GM23338 (cell line): ENCODE data around the gene GFRAL.

Source experiments
- CTCF ChIP-seq, 2 experiments: fragments of 200-600 bp in 1 of 2; sonication (generic) in 1 of 2; conservative IDR thresholded peaks; 2 replicates each; pipeline versions ENCODE4 v1.5.1 to v1.6.1; 2016 to 2017; ENCODE audit warnings: antibody characterized with exemption in 2 of 2, low read depth in 2 of 2, mild to moderate bottlenecking in 2 of 2, moderate library complexity in 1 of 2
- EZH2 ChIP-seq: fragments of 200-600 bp; sonication (generic); IDR thresholded peaks from one replicate; pipeline ENCODE4 v1.8.0; 2017; ENCODE audit warnings: antibody characterized with exemption, mild to moderate bottlenecking, low read depth; ENCODE audit not compliant: unreplicated experiment
- EZH2phosphoT487 ChIP-seq: fragments of 200-600 bp; sonication (generic); IDR thresholded peaks from one replicate; pipeline ENCODE4 v1.8.1; 2018; ENCODE audit warnings: antibody characterized with exemption; ENCODE audit not compliant: unreplicated experiment
- JUNB ChIP-seq: IDR thresholded peaks from one replicate; pipeline ENCODE4 v1.6.1; 2016; ENCODE audit warnings: antibody characterized with exemption; ENCODE audit not compliant: unreplicated experiment
- POLR2AphosphoS5 ChIP-seq: IDR thresholded peaks from 2 replicates; pipeline ENCODE4 v1.6.1; 2016; ENCODE audit warnings: antibody characterized with exemption, low read depth
- REST ChIP-seq: IDR thresholded peaks from one replicate; pipeline ENCODE4 v1.6.1; 2018; ENCODE audit warnings: antibody characterized with exemption; ENCODE audit not compliant: unreplicated experiment
- ZNF114 ChIP-seq: fragments of 250-450 bp; sonication (Bioruptor Pico); IDR thresholded peaks from 2 replicates; pipeline ENCODE4 v1.5.0; 2020; ENCODE audit warnings: mild to moderate bottlenecking, moderate library complexity

GRCh38 chr6:55450005-55450404 lies 122.7 kb downstream of the GFRAL start:
- TF ChIP-seq REST (no peak), CTCF (conservative IDR thresholded peaks at IDR 0.05; ENCODE audit: low read depth in 2 of 2) (no peak), EZH2 (no peak), POLR2AphosphoS5 (no peak), EZH2phosphoT487 (no peak), ZNF114 (CRISPR knock-in tag) (no peak), JUNB (no peak)
